Astrocyte of the cerebellum (primary cell): Measurements from ENCODE around the gene UGT1A3.

Experiments used
- DNase-seq: peaks from one replicate; pipeline ENCODE4 v3.0.0-alpha.2; 2011; ENCODE audit warnings: low read depth
- H3K4me3 ChIP-seq: 2 replicates; pipeline ENCODE4 v1.5.1; 2011; ENCODE audit warnings: mild to moderate bottlenecking, low read depth, low read length, moderate library complexity
- CTCF ChIP-seq: IDR thresholded peaks from 2 replicates; pipeline ENCODE4 v1.5.1; 2012; ENCODE audit warnings: low read length, low read depth, moderate library complexity, mild to moderate bottlenecking; ENCODE audit errors: missing control alignments
- in situ Hi-C: cut with HindIII; loops from 2 replicates; pipeline ENCODE4 v1.10.0; 2017; ENCODE audit warnings: low sequenced_read_pairs

The UGT1A3 gene

GRCh38 chr2:233728723-233729301 lies at the start of gene UGT1A3:
UGT1A3 (plus strand) TSS chr2:233729042; CDS start chr2:233729127, 85 bp downstream.
- in situ Hi-C loops, result no loop called here
- no peak for DNase-seq
- no peak for TF ChIP-seq CTCF
- H3K4me3 ChIP-seq, result no peak within 1 kb of the TSS

- in situ Hi-C loops, result no loop called here
- no peak for TF ChIP-seq CTCF
- no peak for DNase-seq
- no peak overlapping the region for H3K4me3 ChIP-seq
Measured at GRCh38 chr2:233679196-233679595, 49.6 kb upstream of the UGT1A3 start.

- no peak for TF ChIP-seq CTCF
- in situ Hi-C loops, result no loop called here
- DNase-seq, result no peak
- H3K4me3 ChIP-seq, result no peak overlapping the region
Measured at GRCh38 chr2:233680361-233681045, 48.3 kb upstream of the UGT1A3 start.

GRCh38 chr2:233681521-233682099 lies 47.2 kb upstream of the UGT1A3 start, which contains the start of gene UGT1A7:
UGT1A7 (plus strand) TSS chr2:233681901; CDS start chr2:233681938, 37 bp downstream.
- no peak for DNase-seq
- in situ Hi-C loops, result no loop called here
- no peak within 1 kb of the TSS for H3K4me3 ChIP-seq
- TF ChIP-seq CTCF, result no peak

GRCh38 chr2:233684640-233685039 lies 44.2 kb upstream of the UGT1A3 start:
- no peak for TF ChIP-seq CTCF
- no peak overlapping the region for H3K4me3 ChIP-seq
- DNase-seq, result no peak
- in situ Hi-C loops, result no loop called here

- TF ChIP-seq CTCF, result no peak
- no peak overlapping the region for H3K4me3 ChIP-seq
- DNase-seq, result no peak
- in situ Hi-C loops, result no loop called here
Measured at GRCh38 chr2:233686928-233687327, 41.9 kb upstream of the UGT1A3 start.
